Hepatic stellate cell (primary cell): ENCODE measurements around the gene NFATC4.

Source experiments
- DNase-seq: peaks from one replicate; pipeline ENCODE4 v3.0.0; 2011; ENCODE audit warnings: low spot score

NFATC4 gene

DNA sequence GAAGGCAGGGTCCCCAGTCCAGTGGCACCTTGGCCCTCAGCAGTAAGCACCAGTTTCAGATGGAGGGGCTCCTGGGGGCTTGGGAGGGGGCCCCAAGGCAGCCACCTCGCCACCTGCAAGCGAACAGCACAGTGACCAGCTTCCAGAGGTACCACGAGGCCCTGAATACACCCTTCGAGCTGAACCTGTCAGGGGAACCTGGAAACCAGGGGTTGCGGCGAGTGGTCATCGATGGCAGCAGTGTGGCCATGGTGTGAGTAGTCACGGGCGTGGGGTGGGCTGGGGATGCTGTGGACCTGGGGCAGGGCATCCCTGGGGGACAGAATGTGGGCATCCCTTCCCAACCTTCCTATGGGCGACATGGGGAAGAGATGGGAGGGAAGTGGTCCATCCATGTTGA lies 42.0 kb downstream of the NFATC4 start:
- no peak for DNase-seq

DNA sequence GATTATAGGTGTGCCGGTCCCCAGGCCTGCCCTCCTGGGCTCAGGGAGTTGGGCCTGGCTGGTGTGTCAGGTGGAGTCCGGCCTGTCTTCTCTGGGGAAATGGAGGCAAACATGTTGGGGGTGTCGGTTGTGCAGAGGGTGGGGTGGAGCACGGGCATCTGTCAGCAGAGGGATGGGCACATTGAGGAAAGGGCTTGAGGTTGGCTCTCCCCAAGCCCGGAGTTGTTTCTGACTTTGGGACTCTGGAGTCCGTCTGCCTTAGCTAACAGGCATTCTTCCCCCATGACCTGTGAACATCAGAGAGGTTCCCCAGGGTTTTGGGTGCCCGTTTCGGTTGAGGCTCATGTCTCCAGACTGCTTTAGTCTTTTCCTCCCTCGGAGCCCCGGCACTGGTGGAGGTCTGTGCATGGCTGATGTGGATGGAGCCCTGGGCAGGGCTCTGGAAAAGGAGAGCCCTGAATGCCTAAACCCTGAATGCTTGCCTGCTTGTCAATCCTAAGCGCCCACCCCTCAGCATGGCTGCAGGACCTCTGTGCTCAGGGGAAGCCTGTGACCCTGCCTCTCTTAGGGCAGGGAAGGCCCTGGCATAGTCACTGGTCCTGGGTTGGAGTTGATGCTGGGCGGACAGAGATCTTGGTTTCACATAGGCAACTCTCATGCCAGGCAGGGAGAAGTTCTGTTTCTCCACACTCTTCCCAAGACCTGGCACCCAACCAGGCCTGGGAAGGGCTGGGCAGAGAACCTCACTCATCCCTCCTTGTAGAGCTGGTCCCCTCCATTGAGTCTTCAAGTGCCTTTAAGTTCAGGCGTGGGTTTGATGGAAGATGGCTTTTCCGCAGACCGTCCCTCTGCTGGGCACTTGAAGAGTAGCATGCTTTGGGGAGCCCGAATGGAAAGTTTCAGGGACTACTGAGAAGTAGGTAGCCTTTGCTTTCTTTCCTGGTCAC lies 43.7 kb downstream of the NFATC4 start:
- DNase-seq: peak; percentile 68

DNA sequence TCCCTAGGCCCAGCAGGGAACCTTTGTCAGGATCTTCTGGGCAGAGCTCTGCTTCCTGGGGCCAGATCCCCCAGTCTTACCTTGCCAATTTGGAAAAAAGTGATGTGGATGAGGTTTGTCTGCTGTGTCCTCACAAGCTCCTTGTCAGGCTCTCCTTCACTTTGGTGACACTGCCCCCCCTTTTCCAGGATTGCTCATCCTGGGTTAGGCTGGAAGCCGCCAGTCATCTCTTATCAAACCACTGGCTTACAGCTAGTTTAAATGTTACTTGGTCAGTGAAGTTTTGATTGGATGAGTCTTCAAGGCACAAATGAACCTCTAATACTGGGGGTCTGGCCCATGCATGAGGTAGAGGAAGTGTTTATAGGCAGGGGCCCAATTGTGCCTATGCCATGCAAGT lies 46.1 kb downstream of the NFATC4 start:
- DNase-seq: no peak

DNA sequence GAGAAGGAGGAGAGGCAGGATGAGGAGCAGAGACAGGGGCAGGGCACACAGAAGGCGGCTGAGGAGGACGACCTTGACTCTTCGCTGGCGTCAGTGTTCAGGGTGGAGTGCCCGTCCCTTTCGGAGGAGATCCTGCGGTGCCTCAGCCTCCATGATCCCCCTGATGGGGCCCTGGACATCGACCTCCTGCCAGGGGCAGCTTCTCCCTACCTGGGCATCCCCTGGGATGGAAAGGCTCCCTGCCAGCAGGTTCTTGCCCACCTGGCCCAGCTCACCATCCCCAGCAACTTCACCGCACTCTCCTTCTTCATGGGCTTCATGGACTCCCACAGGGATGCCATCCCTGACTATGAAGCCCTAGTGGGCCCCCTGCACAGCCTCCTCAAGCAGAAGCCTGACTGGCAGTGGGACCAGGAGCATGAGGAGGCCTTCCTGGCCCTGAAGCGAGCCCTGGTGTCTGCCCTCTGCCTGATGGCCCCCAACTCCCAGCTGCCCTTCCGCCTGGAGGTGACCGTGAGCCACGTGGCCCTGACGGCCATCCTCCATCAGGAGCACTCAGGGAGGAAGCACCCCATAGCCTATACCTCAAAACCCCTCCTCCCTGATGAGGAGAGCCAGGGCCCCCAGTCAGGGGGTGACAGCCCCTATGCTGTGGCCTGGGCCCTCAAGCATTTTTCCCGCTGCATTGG lies 46.9 kb downstream of the NFATC4 start:
- no peak for DNase-seq

DNA sequence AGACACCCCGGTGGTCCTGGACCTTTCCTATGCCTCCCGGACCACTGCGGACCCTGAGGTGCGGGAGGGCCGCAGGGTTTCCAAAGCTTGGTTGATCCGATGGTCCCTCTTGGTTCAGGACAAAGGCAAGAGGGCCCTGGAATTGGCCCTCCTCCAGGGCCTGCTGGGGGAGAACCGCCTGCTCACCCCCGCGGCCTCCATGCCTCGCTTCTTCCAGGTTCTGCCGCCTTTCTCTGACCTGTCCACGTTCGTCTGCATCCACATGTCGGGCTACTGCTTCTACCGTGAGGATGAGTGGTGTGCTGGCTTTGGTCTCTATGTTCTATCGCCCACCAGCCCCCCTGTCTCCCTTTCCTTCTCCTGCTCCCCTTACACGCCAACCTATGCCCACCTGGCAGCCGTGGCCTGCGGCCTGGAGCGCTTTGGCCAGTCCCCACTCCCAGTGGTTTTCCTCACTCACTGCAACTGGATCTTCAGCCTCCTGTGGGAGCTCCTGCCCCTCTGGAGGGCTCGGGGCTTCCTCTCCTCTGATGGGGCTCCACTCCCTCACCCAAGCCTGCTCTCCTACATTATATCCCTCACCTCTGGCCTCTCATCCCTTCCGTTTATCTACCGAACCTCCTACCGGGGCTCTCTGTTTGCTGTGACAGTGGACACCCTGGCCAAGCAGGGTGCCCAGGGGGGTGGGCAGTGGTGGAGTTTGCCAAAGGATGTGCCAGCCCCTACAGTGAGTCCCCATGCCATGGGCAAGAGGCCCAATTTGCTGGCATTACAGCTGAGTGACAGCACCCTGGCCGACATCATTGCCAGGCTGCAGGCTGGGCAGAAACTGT lies 47.7 kb downstream of the NFATC4 start:
- DNase-seq: no peak

DNA sequence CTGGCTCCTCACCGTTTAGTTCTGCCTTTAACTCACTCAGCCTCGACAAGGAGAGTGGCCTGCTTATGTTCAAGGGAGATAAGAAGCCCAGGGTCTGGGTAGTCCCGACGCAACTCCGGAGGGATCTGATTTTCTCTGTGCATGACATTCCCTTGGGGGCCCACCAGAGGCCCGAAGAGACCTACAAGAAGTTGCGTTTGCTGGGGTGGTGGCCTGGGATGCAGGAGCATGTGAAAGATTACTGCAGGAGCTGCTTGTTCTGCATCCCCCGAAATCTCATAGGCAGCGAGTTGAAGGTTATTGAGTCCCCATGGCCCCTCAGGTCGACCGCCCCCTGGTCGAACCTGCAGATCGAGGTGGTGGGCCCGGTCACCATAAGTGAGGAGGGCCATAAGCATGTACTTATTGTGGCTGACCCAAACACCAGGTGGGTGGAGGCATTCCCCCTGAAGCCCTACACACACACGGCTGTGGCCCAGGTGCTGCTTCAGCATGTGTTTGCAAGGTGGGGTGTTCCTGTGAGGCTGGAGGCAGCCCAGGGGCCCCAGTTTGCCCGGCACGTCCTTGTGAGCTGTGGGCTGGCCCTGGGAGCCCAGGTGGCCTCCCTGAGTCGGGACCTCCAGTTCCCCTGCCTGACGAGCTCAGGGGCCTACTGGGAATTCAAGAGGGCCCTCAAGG lies 48.4 kb downstream of the NFATC4 start:
- no peak for DNase-seq

DNA sequence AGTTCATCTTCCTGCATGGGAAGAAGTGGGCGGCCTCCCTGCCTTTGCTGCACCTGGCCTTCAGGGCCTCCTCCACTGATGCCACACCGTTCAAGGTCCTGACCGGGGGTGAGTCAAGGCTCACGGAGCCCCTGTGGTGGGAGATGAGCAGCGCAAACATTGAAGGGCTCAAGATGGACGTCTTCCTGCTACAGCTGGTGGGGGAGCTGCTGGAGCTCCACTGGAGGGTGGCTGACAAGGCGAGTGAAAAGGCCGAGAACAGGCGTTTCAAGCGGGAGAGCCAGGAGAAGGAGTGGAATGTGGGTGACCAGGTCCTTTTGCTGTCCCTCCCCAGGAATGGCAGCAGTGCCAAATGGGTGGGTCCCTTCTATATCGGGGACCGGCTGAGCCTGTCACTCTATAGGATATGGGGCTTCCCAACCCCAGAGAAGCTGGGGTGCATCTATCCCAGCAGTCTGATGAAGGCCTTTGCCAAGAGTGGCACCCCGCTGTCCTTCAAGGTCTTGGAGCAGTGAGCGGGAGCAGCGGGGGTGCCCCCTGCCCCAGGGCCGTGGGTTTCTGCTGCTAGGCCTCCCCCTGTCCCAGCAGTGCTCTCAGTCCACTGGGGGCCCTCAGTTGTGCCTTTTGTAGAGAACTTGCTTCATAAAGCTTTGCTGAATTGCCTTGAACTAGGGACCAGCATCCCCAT lies 49.1 kb downstream of the NFATC4 start:
- no peak for DNase-seq

DNA sequence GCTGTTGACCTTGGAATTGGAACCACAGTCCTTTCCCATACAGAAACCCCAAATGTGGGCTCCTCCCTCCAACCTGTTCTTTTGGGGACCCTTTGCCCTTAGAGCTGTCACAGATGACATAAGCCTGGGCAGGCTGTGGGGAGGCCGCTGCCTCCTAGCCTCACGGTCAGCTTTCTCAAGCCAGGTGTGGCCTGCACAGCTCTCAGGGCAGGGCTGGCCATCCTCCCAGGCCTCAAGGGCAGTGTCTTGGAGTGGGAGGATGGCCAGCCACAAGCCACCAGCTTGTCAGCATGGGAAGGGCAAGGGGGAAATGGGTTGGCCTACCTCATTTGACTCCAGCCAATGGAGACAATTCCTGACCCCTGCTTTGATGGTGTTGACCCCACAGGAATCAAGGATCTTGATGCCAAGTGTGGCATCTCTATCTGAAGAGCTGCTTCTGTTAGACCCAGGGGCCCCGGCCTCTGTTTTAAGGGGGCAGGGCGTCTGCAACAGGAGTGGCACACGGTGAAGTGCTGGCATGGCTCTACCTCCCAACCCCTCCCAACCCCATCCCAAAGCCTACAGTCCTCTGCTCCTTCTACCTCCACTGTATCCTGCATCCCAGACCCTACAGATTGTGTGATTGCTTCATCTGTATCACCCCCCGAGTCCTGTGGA lies 50.0 kb downstream of the NFATC4 start:
- DNase-seq: no peak

DNA sequence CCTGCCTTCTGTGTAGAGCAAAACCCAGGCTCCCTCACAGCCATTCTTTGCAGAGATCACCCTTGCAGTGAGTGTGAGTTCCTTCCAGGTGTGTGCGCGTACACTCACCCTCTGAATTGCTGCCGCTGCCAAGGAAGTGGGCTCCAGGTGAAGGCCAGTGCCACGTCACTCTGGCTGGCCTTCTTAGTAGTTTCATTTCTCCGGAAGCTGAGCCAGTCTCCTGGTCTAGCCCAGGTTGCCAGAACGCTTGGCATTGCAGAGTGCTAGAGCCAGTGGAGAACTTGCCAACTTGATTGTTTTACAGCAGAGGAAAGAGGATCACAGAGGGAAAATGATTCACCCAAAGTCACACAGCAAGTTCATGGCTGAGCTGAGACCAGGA lies 50.5 kb downstream of the NFATC4 start:
- DNase-seq: no peak

DNA sequence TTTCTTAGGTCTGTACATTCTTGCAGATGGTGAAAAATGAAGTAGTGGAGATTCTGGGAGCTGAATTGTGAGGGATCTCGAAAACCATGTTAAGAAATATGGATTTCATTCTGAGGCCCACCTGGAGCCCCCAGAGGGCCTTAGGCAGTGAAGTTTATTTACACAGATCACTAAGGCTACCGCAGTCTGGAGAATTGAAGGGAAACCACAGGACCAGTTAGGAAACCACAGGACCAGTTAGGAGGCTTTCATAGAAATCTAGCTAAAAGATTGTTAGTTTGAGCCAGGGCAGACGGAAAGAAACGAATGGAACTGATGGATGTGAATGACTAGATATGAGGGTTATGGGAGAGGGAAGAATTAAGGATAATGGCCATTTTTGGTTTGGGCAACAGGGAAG lies 54.3 kb downstream of the NFATC4 start:
- DNase-seq: no peak

DNA sequence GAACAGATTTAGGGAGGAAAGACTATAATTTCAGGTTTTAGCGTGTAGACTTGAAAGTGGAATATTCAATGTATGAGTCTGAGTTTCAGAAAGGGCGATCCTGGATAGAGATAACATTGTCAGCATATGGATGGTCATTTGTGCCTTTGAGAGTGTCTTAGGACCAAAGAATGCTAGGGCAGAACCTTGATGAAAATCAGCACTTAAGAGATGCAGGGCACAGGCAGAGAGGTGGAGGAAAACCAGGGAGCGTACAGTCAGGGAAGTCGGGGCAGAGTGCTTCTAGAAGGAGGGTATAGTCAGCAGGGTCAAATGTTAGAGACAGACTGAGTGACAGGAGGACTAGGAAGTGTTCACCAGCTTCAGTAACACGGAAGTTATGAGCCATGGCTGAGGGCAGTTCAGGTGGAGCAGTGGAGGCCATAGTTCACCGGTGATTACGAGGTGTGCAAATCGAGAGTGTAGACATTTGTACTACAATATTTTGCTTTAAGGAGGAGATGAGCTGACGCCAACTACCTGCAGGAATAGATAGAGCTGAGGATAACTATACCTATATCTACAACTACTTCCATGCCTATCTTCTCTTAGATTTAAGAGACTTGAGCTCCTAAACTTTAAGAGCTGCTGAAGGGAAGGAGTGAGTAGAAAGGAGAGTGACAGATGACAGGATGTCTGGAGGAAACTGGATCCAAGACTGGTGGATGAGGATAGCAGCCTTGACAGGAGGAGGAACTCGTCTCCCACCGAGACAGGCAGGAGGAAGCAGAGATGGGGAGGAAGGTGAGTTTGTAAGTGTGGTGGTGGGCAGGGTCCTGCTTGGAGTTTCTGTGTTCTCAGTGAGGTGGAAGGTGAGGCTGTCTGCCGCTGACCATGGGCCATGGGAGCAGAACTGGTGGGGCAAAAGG lies 55.0 kb downstream of the NFATC4 start:
- DNase-seq: no peak

DNA sequence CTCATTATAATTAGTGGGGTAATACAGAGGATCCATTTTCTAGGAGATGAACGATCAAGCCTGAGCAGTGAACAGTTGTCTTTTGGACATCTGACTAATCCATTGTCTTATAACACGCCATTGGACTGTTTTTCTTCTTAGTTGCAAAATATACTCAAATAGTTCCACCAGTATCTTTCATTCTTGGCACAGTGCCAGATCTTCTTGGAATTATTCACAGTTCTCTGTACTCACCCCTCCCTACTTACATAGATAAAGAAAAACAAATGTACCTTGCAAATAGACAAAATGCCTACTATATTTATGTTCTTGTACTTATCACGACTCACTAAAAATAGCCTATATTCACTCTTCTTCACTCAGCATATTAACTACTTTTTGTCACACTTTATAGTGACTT lies 57.7 kb downstream of the NFATC4 start:
- DNase-seq: peak; percentile 70

DNA sequence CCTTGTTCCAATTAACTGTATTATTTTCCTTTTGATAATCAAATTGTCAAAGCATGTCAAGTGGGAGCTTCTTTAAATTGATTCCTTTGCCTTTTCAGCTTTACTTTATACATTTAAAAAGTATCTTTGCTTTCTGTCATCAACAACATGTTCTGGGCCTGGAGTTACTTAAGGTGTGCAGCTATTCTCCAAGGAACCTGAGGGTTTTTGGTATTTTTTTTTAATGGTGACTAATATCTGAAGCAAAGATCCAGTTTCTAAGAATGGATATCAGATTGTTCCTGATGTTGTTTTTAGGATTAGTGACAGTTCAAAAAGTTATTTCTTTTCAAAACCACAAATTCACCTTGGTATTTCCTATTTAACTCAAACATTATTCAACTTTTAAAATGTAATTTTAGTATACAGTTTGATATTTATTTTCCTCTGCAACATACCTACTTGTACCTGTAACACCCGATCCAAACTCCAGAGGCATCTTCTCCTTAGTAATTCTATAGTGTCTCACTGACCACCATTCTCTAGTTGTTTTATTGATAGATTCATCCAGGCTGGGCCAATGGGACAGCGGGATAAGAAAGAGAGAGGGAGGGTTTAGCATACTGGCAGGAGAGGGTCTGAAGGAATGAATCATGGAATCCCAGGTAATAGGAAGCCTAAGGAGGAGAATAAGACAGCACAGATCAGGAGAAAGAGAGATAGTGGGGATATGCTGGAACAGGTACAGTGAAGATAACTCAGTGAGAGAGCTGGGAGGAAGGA lies 58.3 kb downstream of the NFATC4 start:
- no peak for DNase-seq

DNA sequence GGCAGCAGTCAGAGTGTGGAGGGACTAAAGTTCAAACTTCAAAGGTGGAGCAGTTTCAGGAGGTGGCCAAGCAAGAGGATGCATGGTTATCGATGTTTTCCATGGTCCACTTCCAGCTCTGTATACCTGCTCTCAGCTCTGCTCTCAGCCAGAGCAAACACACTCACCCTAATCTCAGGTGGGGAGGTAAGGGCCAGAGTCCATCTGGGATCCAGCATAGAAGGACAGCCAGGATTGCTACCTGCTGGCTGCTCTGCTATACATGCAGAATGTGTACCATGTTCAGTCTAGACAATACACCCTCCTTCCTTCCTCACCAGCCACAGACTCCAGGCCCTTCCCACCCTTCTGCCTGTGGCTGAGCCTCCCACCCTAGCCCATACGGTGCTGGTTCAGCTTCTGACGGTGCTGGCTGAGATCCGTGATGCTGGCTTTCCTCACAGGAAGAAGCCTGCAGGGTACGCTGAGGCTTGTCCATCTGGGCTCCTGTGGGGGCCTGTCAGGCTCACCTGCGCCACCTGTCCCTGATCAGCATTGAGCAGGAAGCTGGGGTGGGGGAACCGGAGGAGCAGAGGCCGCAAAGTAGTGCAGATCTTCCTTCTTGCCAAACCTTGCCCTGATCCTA lies 59.0 kb downstream of the NFATC4 start:
- no peak for DNase-seq

DNA sequence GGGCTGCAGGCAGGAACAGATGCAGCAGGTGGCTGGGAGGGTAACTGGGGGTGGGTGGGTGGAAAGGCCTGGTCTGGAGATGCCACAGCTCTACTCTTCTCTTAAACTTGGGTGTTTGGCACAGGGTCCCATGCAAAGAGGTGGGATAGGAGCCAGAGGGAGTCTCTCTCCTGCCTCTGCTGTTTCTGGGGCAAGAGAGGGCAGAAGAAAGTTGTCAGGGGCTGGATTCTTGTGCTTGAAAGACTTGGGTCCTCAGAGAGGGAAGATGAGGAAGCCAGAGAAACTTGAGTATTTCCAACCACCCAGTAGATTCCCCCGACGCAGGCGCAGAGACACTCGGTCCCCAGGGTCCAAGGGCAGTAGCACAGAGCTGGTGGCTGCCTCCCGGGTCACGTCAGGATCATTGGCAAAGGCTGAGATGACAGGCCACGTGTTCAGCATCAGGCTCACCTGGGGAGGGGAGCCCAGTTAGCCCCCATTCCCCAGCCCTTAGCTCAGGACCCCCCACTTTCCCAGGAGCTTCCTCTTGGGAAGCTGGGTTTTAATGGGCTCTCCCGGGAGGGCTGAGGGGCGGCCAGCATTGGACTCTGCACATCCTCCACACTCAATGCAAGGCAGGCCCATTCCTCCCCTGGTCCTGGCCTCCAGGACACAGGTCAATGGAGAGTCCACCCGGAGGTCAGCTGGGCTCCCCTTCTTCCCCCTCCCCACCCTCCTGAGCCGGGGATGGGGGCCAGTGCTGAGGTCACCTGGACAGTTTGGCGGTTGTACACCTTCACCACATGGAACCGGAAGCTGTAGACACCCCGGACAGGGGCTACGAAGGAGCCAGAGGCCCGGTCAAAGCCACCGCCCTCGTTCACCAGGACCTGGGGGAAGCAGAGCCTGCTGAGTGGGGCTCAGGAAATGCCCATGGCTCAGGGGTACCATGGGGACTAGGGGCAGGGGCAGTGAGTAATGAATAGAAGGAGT lies 59.8 kb downstream of the NFATC4 start:
- DNase-seq: no peak

DNA sequence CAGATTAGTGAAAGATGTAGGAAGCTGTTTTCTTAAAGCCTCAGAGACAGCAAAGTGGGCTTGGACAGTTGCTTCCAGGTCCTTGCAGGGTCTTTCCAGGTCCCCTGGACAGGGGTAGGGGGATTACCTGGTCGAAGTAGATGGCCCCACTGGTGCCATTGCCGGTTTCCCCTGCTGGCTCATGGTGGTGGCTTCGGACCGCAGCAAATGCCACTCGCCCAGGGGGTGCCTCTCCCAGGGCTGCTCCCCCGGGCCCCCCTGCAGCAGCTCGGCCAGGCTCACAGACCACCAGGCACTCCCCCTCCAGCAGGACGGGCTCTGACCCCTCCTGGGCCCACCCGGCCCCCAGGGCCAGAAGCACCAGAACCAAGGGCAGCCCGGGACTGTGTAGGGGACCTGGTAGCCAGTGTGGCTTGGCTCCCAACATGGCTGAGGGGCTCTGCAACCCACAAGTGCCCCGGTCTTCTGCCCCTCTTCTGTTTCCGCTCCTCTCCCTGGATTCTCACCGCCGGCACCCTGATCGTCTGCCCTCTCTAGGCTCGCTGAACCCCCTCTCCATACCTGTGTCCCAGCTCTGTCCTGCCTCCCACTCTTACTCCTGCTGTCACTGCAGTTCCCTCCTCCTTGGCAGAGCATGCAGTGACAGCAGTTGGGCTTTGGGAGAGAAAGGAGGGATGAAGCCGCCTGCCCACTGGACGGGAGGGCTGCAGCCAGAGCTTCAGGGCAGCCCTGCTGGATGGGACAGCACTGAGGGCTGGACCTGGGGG lies 60.8 kb downstream of the NFATC4 start:
- no peak for DNase-seq
